EH (cell line): ENCODE measurements around the gene PPP2R5A.

ENCODE experiments used
- DNase-seq: peaks from one replicate; pipeline ENCODE4 v3.0.0-alpha.2; 2015; ENCODE audit warnings: low read depth

The PPP2R5A gene

GRCh38 chr1:212284744-212285684 lies at the start of gene PPP2R5A:
Gene PPP2R5A, plus strand, starts transcription at chr1:212285410. Its CDS starts 701 bp downstream, at chr1:212286111.
- peak; percentile 99 for DNase-seq

- no peak for DNase-seq
These were observed 49.4 kb upstream of the PPP2R5A start for GRCh38 chr1:212235857-212236256.

- DNase-seq, result no peak
These were observed 48.5 kb upstream of the PPP2R5A start for GRCh38 chr1:212236664-212237220.

- DNase-seq, result no peak
These were observed 47.6 kb upstream of the PPP2R5A start for GRCh38 chr1:212237651-212238050.

DNA sequence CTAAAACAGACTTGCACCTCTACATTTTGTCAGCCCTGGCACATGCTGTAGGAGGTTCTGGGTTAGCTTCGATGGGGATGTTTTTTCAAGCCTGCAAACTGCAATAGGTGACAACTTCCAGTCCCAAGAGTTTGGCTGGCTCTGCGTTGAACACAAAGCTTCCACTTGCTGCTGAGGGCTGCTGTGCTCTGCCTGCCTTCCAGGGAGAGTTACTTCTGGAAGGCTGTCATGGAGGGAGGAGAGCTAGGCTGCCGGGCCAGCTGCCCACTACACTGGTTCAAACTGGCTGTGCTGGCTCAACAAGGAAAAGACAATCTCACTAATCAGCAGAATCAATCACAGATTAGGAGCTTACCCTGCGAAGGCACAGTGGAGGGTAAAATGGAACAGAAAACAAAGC lies 46.7 kb upstream of the PPP2R5A start:
- DNase-seq, result no peak

DNA sequence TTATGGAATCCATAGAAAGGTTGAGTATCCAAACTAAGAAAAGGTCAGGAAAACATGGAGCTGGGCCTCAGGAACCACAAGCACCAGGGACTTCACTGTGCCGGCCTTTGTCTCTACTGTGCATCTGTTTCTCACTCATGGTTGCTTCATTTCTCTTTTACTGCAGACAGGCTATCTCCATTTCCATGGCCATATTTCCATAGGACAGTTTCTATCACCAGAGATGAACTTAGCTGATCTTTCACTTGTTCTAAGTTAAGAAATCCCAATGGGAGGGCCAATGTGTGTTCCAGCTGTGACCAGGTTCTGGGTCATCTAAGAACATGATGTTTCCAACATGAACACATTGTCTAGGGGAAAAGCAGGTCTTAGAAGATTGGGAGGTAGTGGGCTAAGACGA lies 43.7 kb upstream of the PPP2R5A start:
- no peak for DNase-seq

DNA sequence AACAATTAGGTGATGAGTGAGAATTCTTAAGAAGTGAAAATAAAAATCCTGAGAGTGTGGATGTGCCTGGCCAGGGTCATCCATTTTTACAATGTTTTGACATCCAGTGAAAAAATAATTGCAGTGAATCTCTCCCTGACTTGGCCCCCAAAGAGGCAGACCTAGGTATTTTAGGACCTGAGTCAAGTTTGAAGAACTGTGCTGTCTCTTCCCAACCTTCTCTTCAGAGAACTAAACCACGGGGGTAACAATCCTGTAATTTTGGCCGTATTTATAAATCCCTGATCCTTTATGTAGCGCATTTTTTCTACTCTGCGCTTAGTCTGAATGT lies 43.3 kb upstream of the PPP2R5A start:
- DNase-seq, result no peak

DNA sequence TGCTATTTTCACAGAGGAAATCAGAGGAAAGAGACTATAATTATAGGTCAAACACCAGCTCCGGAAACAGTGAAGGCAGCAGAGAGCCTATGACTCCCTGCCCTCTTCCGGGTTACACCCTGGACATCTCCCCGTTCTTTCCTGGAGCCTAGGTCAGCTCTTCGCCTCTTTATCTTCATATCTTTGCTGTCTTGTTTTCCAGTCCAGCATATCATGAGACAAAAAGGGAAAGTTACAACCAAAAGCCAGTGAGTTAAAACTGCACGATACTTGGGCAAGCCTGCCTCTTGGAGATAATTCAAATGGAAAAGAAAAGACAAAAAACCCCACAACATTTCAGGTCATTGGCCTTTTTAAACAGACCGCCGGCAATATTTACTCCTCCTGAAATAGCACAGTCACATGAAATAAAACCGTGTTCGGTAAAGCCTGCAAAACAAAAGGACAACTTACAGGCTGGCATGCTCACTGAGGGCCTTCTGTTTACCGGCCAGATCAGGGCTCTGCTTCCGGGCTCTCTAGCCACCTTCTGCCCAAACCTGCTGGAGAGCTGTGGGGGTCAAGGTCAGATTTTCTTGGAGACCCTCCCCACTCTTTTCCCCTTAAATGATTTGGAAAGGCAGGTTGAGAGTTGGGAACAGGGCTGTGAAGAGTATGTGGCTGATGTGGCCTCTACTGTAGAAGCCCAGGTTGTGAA lies 42.8 kb upstream of the PPP2R5A start:
- DNase-seq, result no peak

- DNase-seq, result no peak
These were observed 42.3 kb upstream of the PPP2R5A start for GRCh38 chr1:212242985-212243308.

DNA sequence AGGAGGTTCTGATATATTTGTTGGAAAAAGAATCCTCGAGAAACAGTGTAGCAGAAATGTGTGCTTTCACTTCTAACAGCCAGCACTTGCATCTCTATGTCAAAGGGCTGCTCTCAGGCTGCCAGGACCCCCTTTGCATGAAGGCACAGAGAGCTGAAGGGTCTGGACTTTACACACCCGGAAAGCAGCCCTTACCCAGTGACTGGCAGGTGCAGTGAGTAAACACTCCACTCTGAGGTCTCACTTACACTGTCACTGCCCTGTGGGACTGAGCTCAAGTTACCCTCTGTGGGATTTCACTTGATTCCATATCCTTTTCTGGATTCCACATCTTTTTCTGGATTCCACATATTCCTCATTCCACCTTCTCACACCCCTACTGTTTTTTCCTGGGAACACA lies 40.8 kb upstream of the PPP2R5A start:
- DNase-seq, result no peak

GRCh38 chr1:212247179-212247721 lies 38.0 kb upstream of the PPP2R5A start:
- peak; percentile 89 for DNase-seq

- DNase-seq, result no peak
These were observed 37.2 kb upstream of the PPP2R5A start for GRCh38 chr1:212247988-212248387.

DNA sequence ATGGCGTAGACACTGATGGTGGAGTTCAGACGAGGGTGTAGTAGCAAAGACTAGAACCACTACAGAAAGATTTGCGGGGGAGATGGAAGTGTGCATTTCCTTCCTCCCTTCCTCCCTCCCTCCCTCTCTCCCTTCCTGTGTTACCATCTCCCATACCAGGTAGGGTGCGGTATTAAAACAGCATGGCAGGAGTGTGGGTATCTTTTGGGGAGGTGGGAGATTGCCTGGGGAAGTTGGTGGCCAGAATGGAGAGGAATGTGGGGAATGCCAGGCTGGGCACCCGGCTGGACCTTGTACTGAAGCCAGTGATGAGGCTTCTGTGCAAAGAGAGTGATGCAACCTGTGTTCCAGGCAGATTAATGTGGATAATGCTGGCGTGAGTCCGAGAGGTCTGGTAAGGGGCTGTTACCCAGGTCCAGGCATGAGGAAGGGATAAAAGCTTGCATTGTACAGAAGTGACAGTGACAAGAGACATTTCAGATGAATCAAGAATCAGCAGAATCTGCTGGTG lies 30.3 kb upstream of the PPP2R5A start:
- DNase-seq, result no peak

GRCh38 chr1:212255705-212256307 lies 29.4 kb upstream of the PPP2R5A start:
- no peak for DNase-seq

DNA sequence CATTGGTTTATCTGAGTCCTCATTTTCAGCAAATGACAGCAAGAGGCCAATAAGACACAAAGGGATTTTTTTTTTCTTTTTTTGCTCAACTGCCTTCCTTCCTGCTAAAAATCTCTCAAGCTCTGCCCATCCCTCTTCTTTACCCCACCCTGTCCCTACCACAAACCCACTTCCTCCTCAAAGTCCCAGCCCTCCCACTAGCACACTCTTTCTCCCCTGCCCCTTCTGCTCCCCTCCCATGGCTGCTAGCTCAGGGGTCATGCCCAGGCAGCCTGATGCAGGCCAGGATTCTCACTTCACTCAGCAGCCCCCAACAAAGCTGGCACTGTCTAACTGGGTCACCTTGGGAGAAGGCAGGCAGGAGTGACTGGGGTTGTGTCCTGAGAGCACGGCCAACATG lies 28.8 kb upstream of the PPP2R5A start:
- DNase-seq, result no peak

DNA sequence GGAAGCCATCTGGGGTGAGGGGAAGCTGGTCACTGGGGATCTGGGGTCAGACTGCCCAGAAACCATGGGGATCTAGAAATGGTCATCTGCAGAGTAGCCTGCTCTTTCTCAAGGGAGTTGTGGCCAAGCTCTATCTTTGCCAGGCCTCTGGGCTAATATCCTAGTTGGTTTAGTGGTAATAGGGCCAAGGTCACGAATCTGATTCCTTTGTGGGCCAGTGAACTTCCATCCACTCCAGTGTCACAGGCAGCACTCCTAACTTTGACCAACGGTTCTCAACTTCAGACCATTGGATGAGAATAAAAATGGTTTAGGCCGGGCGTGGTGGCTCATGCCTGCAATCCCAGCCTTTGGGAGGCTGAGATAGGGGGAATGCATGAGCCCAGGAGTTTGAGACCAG lies 28.1 kb upstream of the PPP2R5A start:
- DNase-seq, result no peak

DNA sequence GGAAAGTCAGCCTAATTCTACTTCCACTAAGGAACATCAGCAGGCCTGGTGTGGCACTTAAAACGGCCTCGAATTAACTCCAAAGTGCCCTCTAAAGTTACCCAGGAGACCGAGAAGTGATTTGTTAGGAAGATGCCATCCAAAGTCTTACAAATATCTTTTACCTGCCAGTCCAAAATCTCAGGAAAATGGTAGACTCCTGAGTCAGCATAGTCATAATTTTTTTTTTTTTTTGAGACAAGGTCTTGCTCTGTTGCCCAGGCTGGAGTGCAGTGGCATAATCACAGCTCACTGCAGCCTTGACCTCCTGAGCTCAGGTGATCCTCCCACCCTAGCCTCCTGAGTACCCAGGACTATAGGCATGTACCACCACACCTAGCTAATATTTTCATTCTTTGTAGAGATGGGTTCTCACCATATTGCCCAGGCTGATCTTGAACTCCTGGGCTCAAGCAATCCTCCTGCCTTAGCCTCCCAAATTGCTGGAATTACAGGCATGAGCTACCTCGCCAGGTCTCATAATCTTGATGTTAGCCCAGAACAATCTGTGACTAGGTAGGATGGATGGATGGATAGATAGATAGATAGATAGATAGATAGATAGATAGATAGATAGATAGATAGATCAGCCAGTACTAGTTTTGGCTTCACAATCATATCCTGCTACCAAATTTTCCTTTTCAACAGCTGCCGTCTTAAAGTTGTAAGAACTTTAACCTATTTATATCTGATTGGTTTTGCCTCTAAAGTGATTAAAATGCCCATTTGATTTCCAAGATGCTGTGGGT lies 25.3 kb upstream of the PPP2R5A start:
- DNase-seq, result no peak

DNA sequence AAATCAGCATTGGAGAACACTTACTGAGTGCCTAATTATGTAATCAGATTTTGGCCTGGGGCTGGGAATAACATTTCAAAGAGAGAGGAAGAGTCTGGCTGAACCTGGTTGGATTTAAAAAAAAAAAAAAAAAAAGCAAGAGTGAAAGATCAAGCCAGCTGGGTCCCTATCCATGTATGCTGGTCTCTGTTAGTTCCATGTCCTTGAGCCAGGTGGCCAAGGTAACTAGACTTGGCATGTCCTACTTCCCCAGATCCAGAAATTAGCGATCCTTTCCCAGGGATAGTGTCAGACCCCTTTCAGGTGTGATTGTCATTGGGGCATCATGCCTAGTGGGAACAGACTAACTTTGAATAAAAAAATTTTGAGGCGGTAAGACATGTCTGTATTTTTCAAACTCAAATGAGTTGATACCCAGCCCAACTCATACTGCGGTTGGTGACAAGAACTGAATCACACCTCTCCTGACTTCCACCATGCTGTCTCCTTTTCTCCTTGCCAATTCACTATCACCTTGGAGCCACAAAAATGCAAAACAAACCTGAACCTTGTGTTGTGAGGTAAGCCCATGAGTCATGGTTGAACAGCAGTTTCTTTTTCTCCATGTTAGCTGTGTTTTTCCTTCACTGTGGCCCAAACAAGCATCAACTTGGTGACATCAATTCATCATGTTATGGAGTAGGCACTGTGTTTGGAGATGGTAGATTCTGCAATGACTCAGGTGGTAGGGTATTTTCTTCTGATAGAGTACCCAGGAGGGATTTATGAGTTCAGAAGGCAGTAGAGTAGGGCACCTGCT lies 24.5 kb upstream of the PPP2R5A start:
- DNase-seq, result no peak

GRCh38 chr1:212261361-212261929 lies 23.8 kb upstream of the PPP2R5A start:
- no peak for DNase-seq

DNA sequence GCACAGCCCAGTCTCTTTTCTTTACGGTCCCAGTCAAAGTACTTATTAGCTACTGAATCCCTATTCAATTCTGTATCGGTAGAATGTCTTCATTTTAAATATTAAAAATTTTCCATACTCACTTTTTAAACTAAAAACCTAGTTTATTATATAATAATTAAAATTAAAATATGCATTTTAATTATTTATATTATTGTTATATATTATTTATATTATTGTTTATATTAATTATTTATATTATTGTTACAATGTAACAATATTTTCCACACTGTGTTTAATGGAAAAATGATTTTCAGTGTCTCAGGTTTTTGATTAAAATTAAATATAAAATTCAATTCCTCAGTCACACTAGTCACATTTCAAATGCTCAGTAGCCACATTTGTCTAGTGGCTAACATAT lies 18.2 kb upstream of the PPP2R5A start:
- DNase-seq, result no peak
